KMS-11 (cell line): ENCODE data around the gene MEIS1.
A peak's percentile ranks its signal among the peaks of the same experiment; 100 is the strongest.

Experiments used
- H2AFZ ChIP-seq: fragments of 200-600 bp; sonication (generic); 2 replicates; pipeline ENCODE4 v1.6.1; 2016; ENCODE audit warnings: antibody characterized with exemption, mixed run types, low read depth
- H3K27ac ChIP-seq: fragments of 200-600 bp; sonication (generic); 2 replicates; pipeline ENCODE4 v1.6.1; 2016; ENCODE audit warnings: mild to moderate bottlenecking, mixed run types
- H3K27me3 ChIP-seq: fragments of 200-600 bp; sonication (generic); 2 replicates; pipeline ENCODE4 v1.6.1; 2017; ENCODE audit warnings: mild to moderate bottlenecking, low read depth, mixed run types, moderate library complexity; ENCODE audit not compliant: insufficient read depth
- H3K36me3 ChIP-seq: fragments of 200-600 bp; sonication (generic); 2 replicates; pipeline ENCODE4 v1.6.1; 2017; ENCODE audit warnings: mild to moderate bottlenecking, mixed run types; ENCODE audit not compliant: insufficient read depth
- H3K4me1 ChIP-seq: fragments of 200-600 bp; sonication (generic); 2 replicates; pipeline ENCODE4 v1.6.1; 2016; ENCODE audit warnings: mild to moderate bottlenecking, low read depth, mixed run types; ENCODE audit not compliant: poor library complexity, severe bottlenecking
- H3K4me2 ChIP-seq: fragments of 200-600 bp; sonication (generic); 2 replicates; pipeline ENCODE4 v1.7.0; 2016; ENCODE audit warnings: mild to moderate bottlenecking, mixed run types
- H3K4me3 ChIP-seq: fragments of 200-600 bp; sonication (generic); IDR thresholded peaks from 2 replicates; pipeline ENCODE4 v1.6.1; 2017; ENCODE audit warnings: low read depth, low read length, mixed read lengths; ENCODE audit not compliant: insufficient read depth
- H3K79me2 ChIP-seq: fragments of 200-600 bp; sonication (generic); 2 replicates; pipeline ENCODE4 v1.6.1; 2016; ENCODE audit warnings: low read depth, mixed run types; ENCODE audit not compliant: insufficient read depth
- H3K9ac ChIP-seq: fragments of 200-600 bp; sonication (generic); 2 replicates; pipeline ENCODE4 v1.6.1; 2016; ENCODE audit warnings: mild to moderate bottlenecking, mixed run types
- H4K20me1 ChIP-seq: fragments of 200-600 bp; sonication (generic); 2 replicates; pipeline ENCODE4 v1.6.1; 2016; ENCODE audit warnings: mild to moderate bottlenecking, mixed run types; ENCODE audit not compliant: insufficient read depth
- CTCF ChIP-seq: fragments of 200-600 bp; sonication (generic); conservative IDR thresholded peaks from 2 replicates; pipeline ENCODE4 v1.6.1; 2017; ENCODE audit warnings: low read depth, mild to moderate bottlenecking, antibody characterized with exemption, low read length, moderate library complexity, mixed read lengths

MEIS1 gene

DNA sequence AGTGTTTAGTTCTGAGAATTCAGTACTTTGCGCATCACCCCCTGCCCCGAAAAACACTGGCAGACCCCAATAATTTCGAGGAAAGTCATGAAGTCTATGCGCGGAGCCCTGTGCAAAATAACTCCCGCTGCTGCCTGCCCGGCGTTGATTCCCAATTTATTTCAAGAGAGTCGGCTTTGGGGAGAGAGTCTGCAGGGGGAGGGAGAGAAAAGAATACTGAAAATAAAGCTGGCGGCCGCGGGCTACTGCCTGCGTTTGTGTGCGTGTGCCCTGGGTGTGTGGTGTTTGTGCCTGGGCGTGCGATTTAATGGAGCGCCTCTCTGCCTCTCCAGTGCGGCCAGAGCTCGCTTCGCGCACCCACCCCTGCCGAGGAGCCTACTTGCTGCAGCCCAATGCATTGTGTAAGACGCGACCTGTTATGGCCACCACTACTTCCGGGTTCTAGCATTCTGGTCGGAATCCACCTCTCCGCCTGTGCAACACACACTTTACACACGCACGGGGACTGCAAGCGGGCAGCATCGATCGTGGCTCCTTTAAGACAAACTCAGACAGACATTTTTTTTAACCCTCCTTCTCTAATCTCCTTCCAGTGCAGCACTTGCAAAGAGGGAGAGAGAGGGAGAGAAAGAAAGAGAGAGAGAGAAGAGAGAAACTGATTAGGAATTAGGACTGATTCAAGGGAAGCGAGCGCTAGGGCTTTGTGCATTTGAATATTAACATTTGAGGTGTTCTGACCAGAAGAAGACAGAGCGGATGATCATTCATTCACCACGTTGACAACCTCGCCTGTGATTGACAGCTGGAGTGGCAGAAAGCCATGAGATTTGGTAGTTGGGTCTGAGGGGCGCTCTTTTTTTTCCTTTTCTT is at the start of gene MEIS1:
TSS of gene MEIS1 (plus strand) at position 447 of the 870 bp plus-strand sequence. CDS start 732 bp downstream, outside the sequence.
- Histone ChIP-seq H3K9ac (peak within 1 kb of the TSS; percentile 92), H4K20me1 (no peaks in the 10 kb centered on the region), H3K36me3 (no peaks in the 10 kb centered on the region), H3K27me3 (no peaks in the 10 kb centered on the region), H3K4me3 (peak within 1 kb of the TSS; percentile 95), H3K79me2 (peaks cover 37% of the 10 kb centered on the region), H2AFZ (peak within 1 kb of the TSS; percentile 98), H3K4me2 (peak within 1 kb of the TSS; percentile 94), H3K4me1 (peaks cover 12% of the 10 kb centered on the region), H3K27ac (peak within 1 kb of the TSS; percentile 94)
- TF ChIP-seq CTCF = 0 out of 2 replicates have a peak, but pooled peaks have one; percentile 16

- no peak for TF ChIP-seq CTCF
- Histone ChIP-seq H4K20me1 (no peaks in the 10 kb centered on the region), H3K79me2 (no peaks in the 10 kb centered on the region), H3K27me3 (no peaks in the 10 kb centered on the region), H3K36me3 (no peaks in the 10 kb centered on the region), H3K27ac (no peak overlapping the region), H3K4me3 (no peak overlapping the region), H2AFZ (no peak overlapping the region), H3K4me2 (no peak overlapping the region), H3K9ac (no peak overlapping the region), H3K4me1 (no peaks in the 10 kb centered on the region)
These were observed 47.7 kb upstream of the MEIS1 start for GRCh38 chr2:66387016-66387753.

DNA sequence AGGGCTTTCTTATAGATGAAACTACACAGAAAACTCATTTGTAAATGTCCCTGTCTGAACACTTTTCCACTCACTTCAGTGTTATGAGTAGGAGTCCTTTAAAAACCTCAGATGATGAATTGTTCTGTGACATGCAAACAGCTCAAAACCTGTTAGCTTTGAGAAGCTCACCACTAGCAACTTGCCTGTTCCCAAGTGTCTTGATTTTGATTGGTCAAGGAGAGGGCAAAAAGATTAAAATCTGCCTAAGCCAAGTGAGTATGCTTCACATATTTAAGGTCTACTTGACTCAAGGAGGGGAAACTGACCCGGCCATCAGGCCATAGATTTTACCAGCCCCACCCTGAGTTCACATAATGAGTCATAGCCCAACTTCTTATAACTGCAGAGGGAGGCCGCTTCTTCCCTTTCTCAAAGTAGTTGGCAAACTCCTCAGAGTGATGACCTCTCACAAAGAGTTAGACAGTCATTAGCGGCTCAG is 45.2 kb upstream of the MEIS1 start:
- Histone ChIP-seq H3K9ac (no peak overlapping the region), H3K4me2 (no peak overlapping the region), H3K79me2 (no peaks in the 10 kb centered on the region), H3K27ac (no peak overlapping the region), H3K27me3 (no peaks in the 10 kb centered on the region), H3K4me1 (no peaks in the 10 kb centered on the region), H3K4me3 (no peak overlapping the region), H2AFZ (no peak overlapping the region), H3K36me3 (no peaks in the 10 kb centered on the region), H4K20me1 (no peaks in the 10 kb centered on the region)
- TF ChIP-seq CTCF = no peak

DNA sequence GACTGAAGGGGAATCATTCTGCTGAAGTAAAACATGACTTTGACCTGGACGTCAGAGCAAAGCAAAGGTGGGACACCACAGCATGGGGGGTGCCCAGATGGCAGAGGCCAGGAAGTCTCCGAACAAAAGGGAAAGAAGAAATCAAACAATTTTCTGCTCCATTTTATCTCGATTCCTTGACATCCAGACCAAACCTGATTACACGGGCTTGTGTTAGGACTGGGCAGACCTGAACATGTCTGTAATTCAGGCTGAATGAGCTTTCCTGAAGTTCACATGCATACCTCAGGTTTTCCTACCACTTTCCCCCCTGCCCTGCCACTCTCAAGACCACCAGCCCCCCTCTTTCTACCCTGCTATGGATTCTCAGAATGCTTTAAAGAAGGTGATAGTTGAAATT is 44.8 kb upstream of the MEIS1 start:
- no peak overlapping the region for H3K27ac ChIP-seq
- no peak overlapping the region for H3K4me3 ChIP-seq
- H3K79me2 ChIP-seq = no peaks in the 10 kb centered on the region
- H2AFZ ChIP-seq = no peak overlapping the region
- H3K9ac ChIP-seq = no peak overlapping the region
- H3K27me3 ChIP-seq = no peaks in the 10 kb centered on the region
- H3K36me3 ChIP-seq = no peaks in the 10 kb centered on the region
- TF ChIP-seq CTCF = no peak
- H3K4me1 ChIP-seq = no peaks in the 10 kb centered on the region
- H4K20me1 ChIP-seq = no peaks in the 10 kb centered on the region
- no peak overlapping the region for H3K4me2 ChIP-seq
